ENCODE results near the gene CLIC5.

CLIC5 gene

DNA sequence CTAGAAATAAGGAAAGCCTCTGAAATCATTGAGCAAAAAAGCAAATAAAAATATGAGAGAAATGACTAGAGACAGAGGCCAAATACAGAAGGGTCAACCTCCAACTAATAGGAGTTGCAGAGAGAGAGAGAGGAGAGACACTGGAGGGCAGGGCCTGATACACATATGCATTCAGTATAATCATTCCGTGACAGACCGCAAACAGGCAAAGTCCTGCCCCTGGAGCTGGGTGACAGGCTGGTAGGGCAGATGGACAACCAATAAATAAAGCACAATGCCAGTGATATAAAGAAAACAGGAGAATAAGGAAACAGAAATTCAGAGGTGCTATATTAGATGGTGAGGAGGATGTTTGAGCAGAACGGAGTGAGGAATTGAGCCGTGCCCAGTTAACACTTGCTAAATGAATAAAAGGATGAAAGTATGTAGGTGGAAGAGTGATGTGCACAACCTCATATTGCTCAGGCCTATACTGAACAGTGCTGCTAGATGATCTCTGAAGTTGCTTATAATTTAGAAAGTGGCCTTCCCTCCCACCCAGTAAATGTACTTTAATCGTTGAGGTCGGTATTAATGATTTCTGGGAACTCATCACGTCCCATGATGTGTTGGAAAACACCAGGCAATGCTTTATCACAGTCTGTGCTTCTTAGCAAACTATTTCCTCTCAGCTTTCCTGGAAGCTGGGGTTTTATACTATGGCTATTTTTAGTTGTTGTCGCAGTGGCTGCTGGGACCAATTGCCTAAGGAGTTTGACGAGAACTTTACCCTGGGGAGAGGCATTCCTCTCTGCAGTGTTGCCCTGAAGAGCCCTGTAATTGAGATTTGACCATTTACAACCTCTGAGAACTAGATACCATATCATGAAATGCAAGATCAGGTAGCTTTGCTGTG, 37.6 kb upstream of the CLIC5 start:
- no peaks in the 10 kb centered on the region for H3K4me1 ChIP-seq
- H2AFZ ChIP-seq: no peak overlapping the region
- peak overlapping the region; percentile 16 for H3K27ac ChIP-seq
- H3K79me2 ChIP-seq: no peaks in the 10 kb centered on the region
- TF ChIP-seq, protein P1, sequence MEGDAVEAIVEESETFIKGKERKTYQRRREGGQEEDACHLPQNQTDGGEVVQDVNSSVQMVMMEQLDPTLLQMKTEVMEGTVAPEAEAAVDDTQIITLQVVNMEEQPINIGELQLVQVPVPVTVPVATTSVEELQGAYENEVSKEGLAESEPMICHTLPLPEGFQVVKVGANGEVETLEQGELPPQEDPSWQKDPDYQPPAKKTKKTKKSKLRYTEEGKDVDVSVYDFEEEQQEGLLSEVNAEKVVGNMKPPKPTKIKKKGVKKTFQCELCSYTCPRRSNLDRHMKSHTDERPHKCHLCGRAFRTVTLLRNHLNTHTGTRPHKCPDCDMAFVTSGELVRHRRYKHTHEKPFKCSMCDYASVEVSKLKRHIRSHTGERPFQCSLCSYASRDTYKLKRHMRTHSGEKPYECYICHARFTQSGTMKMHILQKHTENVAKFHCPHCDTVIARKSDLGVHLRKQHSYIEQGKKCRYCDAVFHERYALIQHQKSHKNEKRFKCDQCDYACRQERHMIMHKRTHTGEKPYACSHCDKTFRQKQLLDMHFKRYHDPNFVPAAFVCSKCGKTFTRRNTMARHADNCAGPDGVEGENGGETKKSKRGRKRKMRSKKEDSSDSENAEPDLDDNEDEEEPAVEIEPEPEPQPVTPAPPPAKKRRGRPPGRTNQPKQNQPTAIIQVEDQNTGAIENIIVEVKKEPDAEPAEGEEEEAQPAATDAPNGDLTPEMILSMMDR (IDR thresholded peaks at IDR 0.05): no peak
- no peaks in the 10 kb centered on the region for H3K9me3 ChIP-seq (ENCODE audit: control insufficient read depth, low read length)
- H3K4me3 ChIP-seq (ENCODE audit: low read depth, low read length): no peak overlapping the region
- H3K36me3 ChIP-seq (ENCODE audit: control insufficient read depth, insufficient read depth, low read length): no peaks in the 10 kb centered on the region
- H3K9ac ChIP-seq: no peak overlapping the region
- no peaks in the 10 kb centered on the region for H3K27me3 ChIP-seq (ENCODE audit: control insufficient read depth, insufficient read depth, low read length)
- no peak overlapping the region for H3K4me2 ChIP-seq (ENCODE audit: low read length)

DNA sequence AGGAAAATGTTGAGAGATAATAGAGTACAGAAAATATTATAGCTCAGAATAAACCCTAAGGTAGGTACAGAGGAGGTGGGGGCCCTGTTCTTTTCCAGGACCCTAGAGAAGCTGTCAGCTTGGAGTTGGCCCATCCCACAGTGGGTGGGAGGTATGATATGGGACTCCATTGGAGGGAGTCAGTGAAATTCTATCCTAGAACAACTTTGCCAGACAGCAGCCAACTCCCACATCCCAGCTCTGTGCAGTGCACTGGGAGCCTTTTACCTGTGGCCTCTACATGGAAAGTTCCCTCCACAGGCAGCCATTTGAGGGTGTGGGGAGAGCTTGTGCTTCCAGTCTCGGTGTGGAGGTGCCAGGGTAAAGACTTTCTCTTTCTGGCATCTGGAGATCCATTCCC, 36.8 kb upstream of the CLIC5 start:
- Histone ChIP-seq H3K4me3 (ENCODE audit: low read depth, low read length) (no peak overlapping the region), H3K9ac (no peak overlapping the region), H3K27ac (peak overlapping the region; percentile 16), H3K4me2 (ENCODE audit: low read length) (no peak overlapping the region), H3K4me1 (no peaks in the 10 kb centered on the region), H3K36me3 (ENCODE audit: control insufficient read depth, insufficient read depth, low read length) (no peaks in the 10 kb centered on the region), H3K9me3 (ENCODE audit: control insufficient read depth, low read length) (no peaks in the 10 kb centered on the region), H3K79me2 (no peaks in the 10 kb centered on the region), H2AFZ (no peak overlapping the region), H3K27me3 (ENCODE audit: control insufficient read depth, insufficient read depth, low read length) (no peaks in the 10 kb centered on the region)
- TF ChIP-seq, protein P1 (IDR thresholded peaks at IDR 0.05): no peak

GRCh38 chr6:46051962-46052361, 36.3 kb upstream of the CLIC5 start:
- TF ChIP-seq, protein P1 (IDR thresholded peaks at IDR 0.05): no peak
- H3K4me2 ChIP-seq (ENCODE audit: low read length): no peak overlapping the region
- H3K9me3 ChIP-seq (ENCODE audit: control insufficient read depth, low read length): no peaks in the 10 kb centered on the region
- no peaks in the 10 kb centered on the region for H3K36me3 ChIP-seq (ENCODE audit: control insufficient read depth, insufficient read depth, low read length)
- H2AFZ ChIP-seq: no peak overlapping the region
- no peaks in the 10 kb centered on the region for H3K27me3 ChIP-seq (ENCODE audit: control insufficient read depth, insufficient read depth, low read length)
- H3K4me3 ChIP-seq (ENCODE audit: low read depth, low read length): no peak overlapping the region
- no peak overlapping the region for H3K9ac ChIP-seq
- H3K4me1 ChIP-seq: no peaks in the 10 kb centered on the region
- no peaks in the 10 kb centered on the region for H3K79me2 ChIP-seq
- H3K27ac ChIP-seq: no peak overlapping the region

GRCh38 chr6:46050845-46051405, 35.3 kb upstream of the CLIC5 start:
- no peaks in the 10 kb centered on the region for H3K27me3 ChIP-seq (ENCODE audit: control insufficient read depth, insufficient read depth, low read length)
- no peaks in the 10 kb centered on the region for H3K36me3 ChIP-seq (ENCODE audit: control insufficient read depth, insufficient read depth, low read length)
- no peak overlapping the region for H2AFZ ChIP-seq
- no peaks in the 10 kb centered on the region for H3K9me3 ChIP-seq (ENCODE audit: control insufficient read depth, low read length)
- TF ChIP-seq, protein P1 (IDR thresholded peaks at IDR 0.05): no peak
- H3K27ac ChIP-seq: no peak overlapping the region
- no peak overlapping the region for H3K4me3 ChIP-seq (ENCODE audit: low read depth, low read length)
- no peak overlapping the region for H3K9ac ChIP-seq
- no peak overlapping the region for H3K4me2 ChIP-seq (ENCODE audit: low read length)
- H3K79me2 ChIP-seq: no peaks in the 10 kb centered on the region
- H3K4me1 ChIP-seq: no peaks in the 10 kb centered on the region

All from parathyroid adenoma (tissue), 2 donors.